CD4-positive, CD25-positive, alpha-beta regulatory T cell (primary cell): ENCODE results near the gene PPIE. TPM values are rescaled to one million over a fixed set of nuclear protein-coding genes. Genes with fewer than 3 reads are reported as not detected.
"Not testable (repeated sequence)": the region's sequence is repeated elsewhere in the genome, so short reads cannot be mapped to it uniquely, and the experiment has no call there.

Experiments
- ATAC-seq, 2 donors: fragments of 150-1000 bp; cut with Tn5 transposase; one replicate each; pipeline ENCODE4 v1.10.0; 2021; ENCODE audit warnings: low read depth in 2 of 2, moderate number of reproducible peaks in 2 of 2, moderate library complexity in 1 of 2
- DNase-seq, 3 donors: peaks; one replicate each; pipeline versions ENCODE4 v3.0.0 to v3.0.0-alpha.2; 2012 to 2022; ENCODE audit warnings: mixed read lengths in 1 of 3
- H3K27ac ChIP-seq: one replicate; pipeline ENCODE4 v1.7.0; 2013; ENCODE audit warnings: mild to moderate bottlenecking, low read length; ENCODE audit not compliant: insufficient read depth, poor library complexity, severe bottlenecking
- H3K27me3 ChIP-seq: one replicate; pipeline ENCODE4 v1.7.0; 2013; ENCODE audit warnings: low read length; ENCODE audit not compliant: control insufficient read depth, insufficient read depth
- H3K36me3 ChIP-seq: one replicate; pipeline ENCODE4 v1.7.0; 2013; ENCODE audit warnings: mild to moderate bottlenecking, low read length, moderate library complexity; ENCODE audit not compliant: control insufficient read depth, insufficient read depth
- H3K4me1 ChIP-seq: 2 replicates; pipeline ENCODE4 v1.7.0; 2013; ENCODE audit warnings: mild to moderate bottlenecking, low read length; ENCODE audit not compliant: insufficient read depth, control insufficient read depth, poor library complexity, severe bottlenecking
- H3K4me3 ChIP-seq: one replicate; pipeline ENCODE4 v1.7.0; 2013; ENCODE audit warnings: low read depth, mild to moderate bottlenecking, low read length, moderate library complexity
- H3K9me3 ChIP-seq, 2 experiments: 1 replicate in 1 of 2; 2 replicates in 1 of 2; pipeline ENCODE4 v1.7.0; 2013; ENCODE audit warnings: low read length in 2 of 2, mild to moderate bottlenecking in 1 of 2, moderate library complexity in 1 of 2; ENCODE audit not compliant: control insufficient read depth in 2 of 2
- H3K27ac Mint-ChIP-seq, 3 donors: one replicate each; pipeline ENCODE4 v1.8.0; 2020 to 2022; ENCODE audit warnings: mild to moderate bottlenecking in 3 of 3, mixed read lengths in 3 of 3, moderate library complexity in 2 of 3
- H3K27me3 Mint-ChIP-seq: one replicate; pipeline ENCODE4 v1.8.0; 2022; ENCODE audit warnings: mild to moderate bottlenecking, mixed read lengths
- H3K36me3 Mint-ChIP-seq: one replicate; pipeline ENCODE4 v1.8.0; 2020; ENCODE audit warnings: mixed read lengths
- H3K4me1 Mint-ChIP-seq, 4 donors: one replicate each; pipeline ENCODE4 v1.8.0; 2020 to 2022; ENCODE audit warnings: mixed read lengths in 4 of 4, mild to moderate bottlenecking in 1 of 4
- H3K4me3 Mint-ChIP-seq, 4 donors: one replicate each; pipeline ENCODE4 v1.8.0; 2020 to 2022; ENCODE audit warnings: mild to moderate bottlenecking in 4 of 4, mixed read lengths in 4 of 4, moderate library complexity in 3 of 4
- H3K9me3 Mint-ChIP-seq, 7 donors: one replicate each; pipeline ENCODE4 v1.8.0; 2020 to 2022; ENCODE audit warnings: mixed read lengths in 7 of 7, mild to moderate bottlenecking in 3 of 7, moderate library complexity in 2 of 7
- polyA plus RNA-seq, 4 donors: library from polyadenylated mRNA; unstranded; fragments of 300-500 nt; fragmentation: Illumina TruSeq; gene quantifications; one replicate each; pipeline ENCODE4 v1.2.3, GENCODE V29; 2021
- total RNA-seq: library from RNA; stranded (reverse); gene quantifications from one replicate; pipeline ENCODE4 v1.2.3, GENCODE V29; 2022

The PPIE gene
- total and polyA plus RNA-seq, 5 donors from 2014 or later: 36.8 to 118 (median 91.6) TPM

GRCh38 chr1:39788758-39789570, 50.3 kb downstream of the PPIE start, which contains the start of gene BMP8B:
Gene BMP8B (minus strand): TSS chr1:39788865. CDS start chr1:39788485, 380 bp downstream.
- no peak within 1 kb of the TSS for H3K27ac ChIP-seq
- H3K4me3 Mint-ChIP-seq: peak within 1 kb of the TSS; percentile 58 to 88 (median 80)
- no peak within 1 kb of the TSS for H3K4me3 ChIP-seq

GRCh38 chr1:39789571-39790110, 51.0 kb downstream of the PPIE start:
- H3K4me3 ChIP-seq: no peak overlapping the region
- no peaks in the 10 kb centered on the region for H3K27me3 ChIP-seq
- peaks cover 47% of the 10 kb centered on the region for H3K27me3 Mint-ChIP-seq
- H3K4me1 ChIP-seq: peaks cover 10% of the 10 kb centered on the region
- no peak for ATAC-seq
- DNase-seq: no peak
- peak overlapping the region in 2 of 3 donors; percentile 36 to 91 for H3K27ac Mint-ChIP-seq
- no peaks in the 10 kb centered on the region for H3K9me3 ChIP-seq
- no peak overlapping the region for H3K27ac ChIP-seq
- peak overlapping the region; percentile 58 to 83 (median 74) for H3K4me3 Mint-ChIP-seq
- no peaks in the 10 kb centered on the region for H3K36me3 ChIP-seq
- peaks cover 4 to 17% (median 7%) of the 10 kb centered on the region in 4 donors for H3K4me1 Mint-ChIP-seq
- H3K36me3 Mint-ChIP-seq: no peaks in the 10 kb centered on the region
- H3K9me3 Mint-ChIP-seq: no peaks in the 10 kb centered on the region

More at GRCh38 chr1:39788758-39789570, 50.3 kb downstream of the PPIE start, which contains the start of gene BMP8B:
- Histone ChIP-seq H3K27me3 (no peaks in the 10 kb centered on the region), H3K9me3 (no peaks in the 10 kb centered on the region), H3K36me3 (no peaks in the 10 kb centered on the region), H3K4me1 (peaks cover 10% of the 10 kb centered on the region)
- ATAC-seq (peak; percentile 59 to 63), DNase-seq (peak; percentile 34 to 55 (median 37))
- Mint-ChIP-seq H3K36me3 (no peaks in the 10 kb centered on the region), H3K27me3 (peaks cover 47% of the 10 kb centered on the region), H3K27ac (peak within 1 kb of the TSS in 2 of 3 donors; percentile 36 to 91), H3K9me3 (no peaks in the 10 kb centered on the region), H3K4me1 (peaks cover 4 to 17% (median 7%) of the 10 kb centered on the region in 4 donors)

GRCh38 chr1:39791838-39792237, 53.2 kb downstream of the PPIE start:
- no peaks in the 10 kb centered on the region for H3K36me3 Mint-ChIP-seq
- ATAC-seq (no peak), DNase-seq (no peak)
- H3K4me1 Mint-ChIP-seq: peaks cover 4 to 17% (median 7%) of the 10 kb centered on the region in 4 donors
- no peak overlapping the region for H3K4me3 Mint-ChIP-seq
- H3K27me3 ChIP-seq: no peaks in the 10 kb centered on the region
- H3K9me3 ChIP-seq: no peaks in the 10 kb centered on the region
- no peak overlapping the region for H3K4me3 ChIP-seq
- peaks cover 37% of the 10 kb centered on the region for H3K27me3 Mint-ChIP-seq
- H3K27ac ChIP-seq: no peak overlapping the region
- no peaks in the 10 kb centered on the region for H3K9me3 Mint-ChIP-seq
- H3K27ac Mint-ChIP-seq: no peak overlapping the region
- H3K36me3 ChIP-seq: no peaks in the 10 kb centered on the region
- H3K4me1 ChIP-seq: peaks cover 10% of the 10 kb centered on the region

- Histone ChIP-seq H3K27ac (no peak overlapping the region), H3K27me3 (no peaks in the 10 kb centered on the region), H3K36me3 (no peaks in the 10 kb centered on the region), H3K9me3 (no peaks in the 10 kb centered on the region), H3K4me3 (no peak overlapping the region), H3K4me1 (peaks cover 6% of the 10 kb centered on the region)
- H3K4me3 Mint-ChIP-seq: no peak overlapping the region
- H3K4me1 Mint-ChIP-seq: peaks cover 10 to 22% (median 16%) of the 10 kb centered on the region in 4 donors
- DNase-seq (no peak), ATAC-seq (no peak)
- H3K27ac Mint-ChIP-seq: no peak overlapping the region
- H3K36me3 Mint-ChIP-seq: no peaks in the 10 kb centered on the region
- H3K9me3 Mint-ChIP-seq: no peaks in the 10 kb centered on the region
- H3K27me3 Mint-ChIP-seq: peaks cover 21% of the 10 kb centered on the region
Observed at GRCh38 chr1:39795651-39796050, 57.0 kb downstream of the PPIE start.

GRCh38 chr1:39798859-39799769, 60.4 kb downstream of the PPIE start:
- not testable (repeated sequence) for H3K36me3 Mint-ChIP-seq, H3K36me3 ChIP-seq, H3K9me3 Mint-ChIP-seq, H3K4me1 ChIP-seq, H3K27me3 ChIP-seq, H3K27me3 Mint-ChIP-seq, H3K9me3 ChIP-seq
- peak; percentile 96 to 97 for ATAC-seq
- Mint-ChIP-seq H3K27ac (peak overlapping the region; percentile 81 to 97 (median 96)), H3K4me1 (peaks cover 5 to 17% (median 11%) of the 10 kb centered on the region in 4 donors), H3K4me3 (peak overlapping the region; percentile 57 to 85 (median 80))
- peak; percentile 85 to 96 (median 92) for DNase-seq
- peak overlapping the region; percentile 80 for H3K27ac ChIP-seq
- H3K4me3 ChIP-seq: peak overlapping the region; percentile 51

- no peaks in the 10 kb centered on the region for H3K27me3 Mint-ChIP-seq
- ATAC-seq (peak; percentile 36 to 43), DNase-seq (peak; percentile 50 to 62 (median 56))
- Histone ChIP-seq H3K36me3 (no peaks in the 10 kb centered on the region), H3K4me3 (peak overlapping the region; percentile 51), H3K9me3 (peaks cover 0 to under 1% of the 10 kb centered on the region in 2 experiments), H3K27ac (peak overlapping the region; percentile 80), H3K4me1 (peaks cover 6% of the 10 kb centered on the region), H3K27me3 (no peaks in the 10 kb centered on the region)
- H3K4me3 Mint-ChIP-seq: peak overlapping the region; percentile 57 to 85 (median 80)
- peak overlapping the region; percentile 81 to 97 (median 96) for H3K27ac Mint-ChIP-seq
- peaks cover 5 to 17% (median 11%) of the 10 kb centered on the region in 4 donors for H3K4me1 Mint-ChIP-seq
- peaks cover 0 to under 1% (median 0%) of the 10 kb centered on the region in 7 donors for H3K9me3 Mint-ChIP-seq
- H3K36me3 Mint-ChIP-seq: peaks cover 3% of the 10 kb centered on the region
Observed at GRCh38 chr1:39799770-39800470, 61.2 kb downstream of the PPIE start.

GRCh38 chr1:39800471-39800835, 61.8 kb downstream of the PPIE start:
- H3K4me1 ChIP-seq: peaks cover 6% of the 10 kb centered on the region
- H3K27me3 ChIP-seq: no peaks in the 10 kb centered on the region
- Mint-ChIP-seq H3K4me1 (peaks cover 5 to 17% (median 11%) of the 10 kb centered on the region in 4 donors), H3K9me3 (peaks cover 0 to 3% (median 1%) of the 10 kb centered on the region in 7 donors), H3K27me3 (no peaks in the 10 kb centered on the region), H3K27ac (no peak overlapping the region), H3K36me3 (peaks cover 7% of the 10 kb centered on the region), H3K4me3 (no peak overlapping the region)
- peaks cover 3 to 6% of the 10 kb centered on the region in 2 experiments for H3K9me3 ChIP-seq
- H3K4me3 ChIP-seq: no peak overlapping the region
- H3K27ac ChIP-seq: no peak overlapping the region
- ATAC-seq (no peak), DNase-seq (no peak)
- peaks cover 3% of the 10 kb centered on the region for H3K36me3 ChIP-seq
